GM12878 (cell line): ENCODE results near the gene CARD19. TPM values are rescaled to one million over a fixed set of nuclear protein-coding genes. Genes with fewer than 3 reads are reported as not detected.
A peak's percentile ranks its signal among the peaks of the same experiment; 100 is the strongest.

Experiments used
- BHLHE40 ChIP-seq, 2 experiments: fragments of 450-650 bp in 1 of 2; IDR thresholded peaks; 2 replicates each; pipeline ENCODE4 v1.6.1; 2011 to 2017; ENCODE audit warnings: low read depth in 2 of 2, borderline replicate concordance in 1 of 2, improper control_type of control experiment in 1 of 2, low read length in 1 of 2, mild to moderate bottlenecking in 1 of 2
- CBX3 ChIP-seq: fragments of 200-600 bp; sonication (generic); IDR thresholded peaks from 2 replicates; pipeline ENCODE4 v1.6.1; 2016; ENCODE audit warnings: low read depth, borderline replicate concordance
- CHD4 ChIP-seq: fragments of 200-600 bp; sonication (generic); IDR thresholded peaks from 2 replicates; pipeline ENCODE4 v1.6.1; 2016; ENCODE audit warnings: mild to moderate bottlenecking
- E2F8 ChIP-seq: fragments of 450-650 bp; IDR thresholded peaks from 2 replicates; pipeline ENCODE4 v1.6.1; 2018; ENCODE audit warnings: mild to moderate bottlenecking, low read depth, moderate library complexity; ENCODE audit not compliant: partially characterized antibody
- E4F1 ChIP-seq: fragments of 450-650 bp; IDR thresholded peaks from 2 replicates; pipeline ENCODE4 v1.6.1; 2018; ENCODE audit warnings: borderline replicate concordance, mild to moderate bottlenecking; ENCODE audit not compliant: partially characterized antibody
- EED ChIP-seq: sonication (generic); IDR thresholded peaks from 2 replicates; pipeline ENCODE4 v1.6.1; 2016; ENCODE audit warnings: antibody characterized with exemption, low read depth
- ELK1 ChIP-seq: IDR thresholded peaks from 2 replicates; pipeline ENCODE4 v1.6.1; 2012; ENCODE audit warnings: low read depth, low read length, improper control_type of control experiment
- FOS ChIP-seq: IDR thresholded peaks from 3 replicates; pipeline ENCODE4 v1.6.1; 2011; ENCODE audit warnings: borderline replicate concordance; ENCODE audit not compliant: insufficient read length; ENCODE audit errors: extremely low read depth
- FOXM1 ChIP-seq: IDR thresholded peaks from 2 replicates; pipeline ENCODE4 v1.6.1; 2012; ENCODE audit warnings: low read depth, mild to moderate bottlenecking, inconsistent platforms, low read length, moderate library complexity
- MEF2A ChIP-seq: IDR thresholded peaks from 2 replicates; pipeline ENCODE4 v1.6.1; 2011; ENCODE audit warnings: low read depth, mild to moderate bottlenecking, low read length, moderate library complexity; ENCODE audit not compliant: insufficient read depth
- NRF1 ChIP-seq: conservative IDR thresholded peaks from 2 replicates; pipeline ENCODE4 v1.6.1; 2011; ENCODE audit warnings: mild to moderate bottlenecking, low read depth, low read length, improper control_type of control experiment
- PAX5 ChIP-seq: IDR thresholded peaks from 2 replicates; pipeline ENCODE4 v1.6.1; 2011; ENCODE audit warnings: low read depth, low read length, borderline replicate concordance
- PKNOX1 ChIP-seq: fragments of 450-650 bp; IDR thresholded peaks from 2 replicates; pipeline ENCODE4 v1.6.1; 2016; ENCODE audit warnings: mild to moderate bottlenecking
- POU2F2 ChIP-seq: IDR thresholded peaks from 3 replicates; pipeline ENCODE4 v1.6.1; 2011; ENCODE audit warnings: low read depth, mild to moderate bottlenecking, low read length, borderline replicate concordance
- RELB ChIP-seq: fragments of 450-650 bp; IDR thresholded peaks from 2 replicates; pipeline ENCODE4 v1.6.1; 2017; ENCODE audit warnings: low read depth, mild to moderate bottlenecking, moderate library complexity
- SPI1 ChIP-seq: IDR thresholded peaks from 2 replicates; pipeline ENCODE4 v1.6.1; 2011; ENCODE audit warnings: low read depth, mild to moderate bottlenecking, low read length, moderate library complexity, borderline replicate concordance; ENCODE audit not compliant: insufficient read depth
- ZBED1 ChIP-seq: IDR thresholded peaks from 2 replicates; pipeline ENCODE4 v1.6.1; 2016; ENCODE audit warnings: borderline replicate concordance
- ZNF24 ChIP-seq: fragments of 450-650 bp; IDR thresholded peaks from 2 replicates; pipeline ENCODE4 v1.6.1; 2017; ENCODE audit warnings: antibody characterized with exemption, mild to moderate bottlenecking
- polyA plus RNA-seq, 11 experiments: library from polyadenylated mRNA; depleted of rRNA in 4 of 11; unstranded in 6 of 11; stranded (reverse) in 5 of 11; fragments of >200 nt; fragmentation: Nextera tagmentation in 4 of 11; fragmentation: Illumina TruSeq in 1 of 11; extraction: Ambion mirVana in 4 of 11; extraction: Trizol in 1 of 11; gene quantifications; 1 replicate in 1 of 11; 2 replicates in 10 of 11; pipeline versions ENCODE4 v1.2.1 to v1.2.3, GENCODE V29; 2011 to 2016; ENCODE audit warnings: inconsistent platforms in 2 of 11, missing spikeins in 2 of 11, low read depth in 1 of 11
- total RNA-seq, 4 experiments: library from RNA; depleted of rRNA in 3 of 4; stranded (reverse); fragments of >200 nt in 3 of 4; fragmentation: Illumina TruSeq in 1 of 4; extraction: Trizol in 1 of 4; gene quantifications; 2 replicates each; pipeline versions ENCODE4 v1.2.1 to v1.2.3, GENCODE V29; 2013 to 2021

Gene CARD19
- total and polyA plus RNA-seq, 10 of the 15 experiments (the other 5 are each of a cell fraction or from before 2014, with no cell fraction given): 0.61 to 41.6 (median 19.9) TPM

- TF ChIP-seq E4F1 (no peak), SPI1 (no peak), FOS (no peak), EED (peak; percentile 53; the same call in 1 of the 2 replicates), ELK1 (no peak), E2F8 (no peak), ZBED1 (no peak), PAX5 (peak; percentile 71), MEF2A (no peak), CBX3 (no peak), NRF1 (no peak), BHLHE40 (IDR thresholded peaks at IDR 0.05; ENCODE audit: borderline replicate concordance in 1 of 2, low read depth in 2 of 2, low read length in 1 of 2) (peak; percentile 61 to 84; a peak in 3 of 4 replicates), FOXM1 (no peak), CHD4 (no peak), PKNOX1 (no peak), RELB (peak; percentile 84), POU2F2 (no peak), ZNF24 (no peak)
Observed at GRCh38 chr9:93058355-93059010, 37.5 kb upstream of the CARD19 start, which contains the start of gene SUSD3 (continued).
